Brain microvascular endothelial cell (primary cell): ENCODE measurements around the gene DLGAP3.

Experiments
- DNase-seq: peaks from one replicate; pipeline ENCODE4 v3.0.0-alpha.2; 2020
- H3K27ac ChIP-seq: fragments of 250-450 bp; sonication (Bioruptor Pico); 2 replicates; pipeline ENCODE4 v1.5.1; 2020; ENCODE audit warnings: mild to moderate bottlenecking, moderate library complexity
- H3K27me3 ChIP-seq: fragments of 250-450 bp; sonication (Bioruptor Pico); replicated peaks from 2 replicates; pipeline ENCODE4 v1.5.1; 2020; ENCODE audit warnings: mild to moderate bottlenecking
- H3K36me3 ChIP-seq: fragments of 250-450 bp; sonication (Bioruptor Pico); replicated peaks from 2 replicates; pipeline ENCODE4 v1.5.1; 2020; ENCODE audit warnings: mild to moderate bottlenecking
- H3K4me3 ChIP-seq: 2 replicates; pipeline ENCODE4 v1.5.1; 2011; ENCODE audit warnings: low read depth, mild to moderate bottlenecking, control low read depth, low read length, moderate library complexity
- in situ Hi-C: cut with HindIII; loops from 2 replicates; pipeline ENCODE4 v1.10.0; 2017; ENCODE audit warnings: low sequenced_read_pairs, low pct_ligation_motif_present
- TF ChIP-seq, protein P1 (sequence below): IDR thresholded peaks from 2 replicates; pipeline ENCODE4 v1.5.1; 2011; ENCODE audit warnings: low read depth, mild to moderate bottlenecking, moderate library complexity, low read length, control low read depth, inconsistent platforms; ENCODE audit errors: missing control alignments

The DLGAP3 gene

GRCh38 chr1:34842952-34843371 lies 86.5 kb downstream of the DLGAP3 start:
- in situ Hi-C loops = no loop called here
- no peaks in the 10 kb centered on the region for H3K36me3 ChIP-seq
- no peak overlapping the region for H3K4me3 ChIP-seq
- H3K27me3 ChIP-seq = no peaks in the 10 kb centered on the region
- TF ChIP-seq, protein P1, sequence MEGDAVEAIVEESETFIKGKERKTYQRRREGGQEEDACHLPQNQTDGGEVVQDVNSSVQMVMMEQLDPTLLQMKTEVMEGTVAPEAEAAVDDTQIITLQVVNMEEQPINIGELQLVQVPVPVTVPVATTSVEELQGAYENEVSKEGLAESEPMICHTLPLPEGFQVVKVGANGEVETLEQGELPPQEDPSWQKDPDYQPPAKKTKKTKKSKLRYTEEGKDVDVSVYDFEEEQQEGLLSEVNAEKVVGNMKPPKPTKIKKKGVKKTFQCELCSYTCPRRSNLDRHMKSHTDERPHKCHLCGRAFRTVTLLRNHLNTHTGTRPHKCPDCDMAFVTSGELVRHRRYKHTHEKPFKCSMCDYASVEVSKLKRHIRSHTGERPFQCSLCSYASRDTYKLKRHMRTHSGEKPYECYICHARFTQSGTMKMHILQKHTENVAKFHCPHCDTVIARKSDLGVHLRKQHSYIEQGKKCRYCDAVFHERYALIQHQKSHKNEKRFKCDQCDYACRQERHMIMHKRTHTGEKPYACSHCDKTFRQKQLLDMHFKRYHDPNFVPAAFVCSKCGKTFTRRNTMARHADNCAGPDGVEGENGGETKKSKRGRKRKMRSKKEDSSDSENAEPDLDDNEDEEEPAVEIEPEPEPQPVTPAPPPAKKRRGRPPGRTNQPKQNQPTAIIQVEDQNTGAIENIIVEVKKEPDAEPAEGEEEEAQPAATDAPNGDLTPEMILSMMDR = no peak
- H3K27ac ChIP-seq = no peak overlapping the region
- DNase-seq = no peak

DNA sequence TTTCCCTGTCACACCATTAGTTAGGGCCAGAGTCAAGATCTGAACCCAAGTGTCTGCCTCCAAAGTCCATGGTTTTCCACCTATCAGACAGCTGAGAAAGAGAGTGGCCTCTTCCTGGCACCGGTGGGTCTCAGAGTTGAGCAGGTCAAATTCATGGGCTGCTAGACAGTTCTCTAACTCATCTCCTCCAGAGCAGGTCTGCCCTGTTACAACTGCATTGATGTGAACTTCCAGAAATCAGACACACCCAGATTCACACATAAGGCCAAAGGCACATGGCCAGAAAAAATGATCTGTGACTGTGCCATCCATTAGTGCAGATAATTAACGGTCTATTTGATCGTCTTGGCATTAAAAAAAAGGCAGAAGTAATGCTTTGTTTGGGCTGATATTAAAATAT lies 87.4 kb downstream of the DLGAP3 start:
- H3K27me3 ChIP-seq = no peaks in the 10 kb centered on the region
- in situ Hi-C loops = no loop called here
- TF ChIP-seq, protein P1 = no peak
- no peak overlapping the region for H3K27ac ChIP-seq
- DNase-seq = no peak
- no peak overlapping the region for H3K4me3 ChIP-seq
- no peaks in the 10 kb centered on the region for H3K36me3 ChIP-seq

DNA sequence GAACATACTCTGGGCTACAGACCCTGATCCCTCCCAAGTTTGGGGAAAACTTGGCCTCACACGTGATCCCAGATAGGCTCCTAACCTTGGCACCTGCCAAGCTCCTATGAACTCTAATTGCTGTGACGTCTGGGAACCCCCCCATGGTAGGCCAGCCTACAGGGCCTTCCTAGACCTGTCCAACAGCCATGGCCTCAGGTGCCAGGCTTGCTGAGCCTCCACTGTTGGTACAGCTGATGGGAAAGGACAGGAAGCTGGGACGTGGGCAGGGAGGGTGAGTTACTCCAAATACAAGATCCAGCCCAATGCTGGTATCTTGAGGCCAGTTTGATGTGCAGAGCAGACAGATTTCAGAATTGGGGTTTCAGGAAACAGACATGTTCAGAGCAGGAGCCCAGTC lies 89.0 kb downstream of the DLGAP3 start:
- in situ Hi-C loops = no loop called here
- TF ChIP-seq, protein P1 = no peak

GRCh38 chr1:34839526-34840305 lies 89.7 kb downstream of the DLGAP3 start:
- no peak overlapping the region for H3K27ac ChIP-seq
- DNase-seq = no peak

More for the DNA sequence above, 89.0 kb downstream of the DLGAP3 start:
- Histone ChIP-seq H3K27me3 (no peaks in the 10 kb centered on the region), H3K36me3 (no peaks in the 10 kb centered on the region), H3K4me3 (no peak overlapping the region), H3K27ac (no peak overlapping the region)
- DNase-seq = no peak

DNA sequence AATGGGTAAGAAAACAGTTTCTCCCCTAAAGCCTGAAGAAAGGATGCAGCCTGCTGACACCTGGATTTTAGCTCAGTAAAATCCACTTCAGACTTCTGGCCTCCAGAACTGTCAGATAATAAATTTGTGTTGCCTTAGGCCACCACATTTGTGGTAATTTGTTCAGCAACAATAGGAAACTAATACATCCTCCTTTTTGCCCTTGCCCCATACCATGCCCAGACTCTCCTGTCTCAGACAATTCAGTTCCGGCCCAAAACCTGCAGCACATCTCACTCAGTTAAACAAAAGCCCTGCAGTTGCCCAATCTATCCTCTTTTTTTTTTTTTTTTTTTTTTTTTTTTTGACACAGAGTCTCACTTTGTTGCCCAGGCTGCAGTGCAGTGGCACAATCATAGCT lies 95.7 kb downstream of the DLGAP3 start:
- TF ChIP-seq, protein P1 = no peak
- H3K4me3 ChIP-seq = no peak overlapping the region
- no peak overlapping the region for H3K27ac ChIP-seq
- DNase-seq = no peak
- in situ Hi-C loops = no loop called here
- H3K36me3 ChIP-seq = no peaks in the 10 kb centered on the region
- no peaks in the 10 kb centered on the region for H3K27me3 ChIP-seq

More at GRCh38 chr1:34839526-34840305, 89.7 kb downstream of the DLGAP3 start:
- TF ChIP-seq, protein P1 = no peak
- in situ Hi-C loops = no loop called here
- Histone ChIP-seq H3K36me3 (no peaks in the 10 kb centered on the region), H3K27me3 (no peaks in the 10 kb centered on the region), H3K4me3 (no peak overlapping the region)
